Activated CD8-positive, alpha-beta memory T cell treated with anti-CD3 and anti-CD28 coated beads for 24 hours (primary cell): ENCODE measurements around the gene ADRA2B.
"Not testable (repeated sequence)": the region's sequence is repeated elsewhere in the genome, so short reads cannot be mapped to it uniquely, and the experiment has no call there.

Experiments used
- DNase-seq: peaks from one replicate; pipeline ENCODE4 v3.0.0-alpha.2; 2020

ADRA2B gene

GRCh38 chr2:96116424-96116878, at the start of gene ADRA2B:
TSS of gene ADRA2B (minus strand) at chr2:96116571. CDS start at chr2:96116149, 422 bp downstream.
- DNase-seq, result peak; percentile 88

- DNase-seq, result peak; percentile 89
Measured at GRCh38 chr2:96164459-96165184, 48.3 kb upstream of the ADRA2B start.

- DNase-seq, result peak; percentile 95
Measured at GRCh38 chr2:96163768-96164429, 47.5 kb upstream of the ADRA2B start.

DNA sequence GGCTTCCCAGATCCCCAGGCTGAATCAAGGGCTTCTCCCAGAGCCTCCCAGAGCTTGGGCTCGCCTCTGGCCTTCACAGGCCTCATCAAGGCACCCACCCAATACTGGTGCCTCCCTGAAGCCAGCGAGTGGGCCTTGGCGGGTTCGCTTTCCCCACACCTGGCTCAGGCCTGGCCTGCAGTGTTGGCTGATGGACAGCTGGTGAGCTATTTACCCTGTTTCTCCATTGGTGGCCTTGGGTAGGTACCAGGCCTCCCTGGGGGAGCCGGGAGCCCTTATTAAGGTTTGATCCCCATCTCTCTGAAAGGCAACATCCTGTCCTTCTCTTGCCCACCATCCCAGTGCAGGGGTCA, 47.0 kb upstream of the ADRA2B start:
- DNase-seq, result no peak

DNA sequence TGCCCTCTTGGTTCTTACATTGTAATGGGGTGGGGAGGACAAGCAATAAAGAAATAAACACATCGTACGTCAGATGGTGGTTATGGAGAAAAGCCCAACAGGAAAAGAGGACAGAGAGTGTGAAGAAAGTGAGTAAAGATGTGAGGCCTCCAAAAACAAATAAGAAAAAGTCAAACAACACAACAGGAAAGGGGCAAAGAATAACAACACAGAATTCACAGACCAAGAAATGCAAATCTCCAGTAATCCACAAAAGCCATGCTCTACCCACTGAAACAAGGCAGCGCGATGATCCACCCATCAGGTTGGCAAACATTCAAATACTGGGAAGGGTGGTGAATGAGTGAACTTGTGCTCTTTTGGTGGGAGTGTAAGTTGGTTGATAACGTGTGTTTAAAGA, 45.5 kb upstream of the ADRA2B start:
- no peak for DNase-seq

DNA sequence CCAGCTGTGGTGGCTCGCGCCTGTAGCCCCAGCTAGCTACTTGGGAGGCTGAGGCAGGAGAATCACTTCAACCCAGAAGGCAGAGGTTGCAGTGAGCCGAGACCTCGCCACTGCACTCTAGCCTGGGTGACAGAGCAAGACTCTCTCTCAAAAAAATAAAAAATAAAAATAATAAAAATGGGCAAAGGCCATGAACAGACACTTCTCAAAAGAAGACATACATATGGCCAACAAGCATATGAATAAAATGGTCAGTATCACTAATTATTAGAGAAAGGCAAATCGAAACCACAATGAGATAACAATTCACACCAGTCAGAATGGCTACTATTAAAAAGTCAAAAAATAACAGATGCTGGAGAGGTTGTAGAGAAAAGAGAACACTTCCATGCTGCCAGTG, 44.0 kb upstream of the ADRA2B start:
- not testable (repeated sequence) for DNase-seq

- DNase-seq, result peak; percentile 78
Measured at GRCh38 chr2:96159084-96159830, 42.9 kb upstream of the ADRA2B start.

- no peak for DNase-seq
Measured at GRCh38 chr2:96158554-96158940, 42.2 kb upstream of the ADRA2B start.

DNA sequence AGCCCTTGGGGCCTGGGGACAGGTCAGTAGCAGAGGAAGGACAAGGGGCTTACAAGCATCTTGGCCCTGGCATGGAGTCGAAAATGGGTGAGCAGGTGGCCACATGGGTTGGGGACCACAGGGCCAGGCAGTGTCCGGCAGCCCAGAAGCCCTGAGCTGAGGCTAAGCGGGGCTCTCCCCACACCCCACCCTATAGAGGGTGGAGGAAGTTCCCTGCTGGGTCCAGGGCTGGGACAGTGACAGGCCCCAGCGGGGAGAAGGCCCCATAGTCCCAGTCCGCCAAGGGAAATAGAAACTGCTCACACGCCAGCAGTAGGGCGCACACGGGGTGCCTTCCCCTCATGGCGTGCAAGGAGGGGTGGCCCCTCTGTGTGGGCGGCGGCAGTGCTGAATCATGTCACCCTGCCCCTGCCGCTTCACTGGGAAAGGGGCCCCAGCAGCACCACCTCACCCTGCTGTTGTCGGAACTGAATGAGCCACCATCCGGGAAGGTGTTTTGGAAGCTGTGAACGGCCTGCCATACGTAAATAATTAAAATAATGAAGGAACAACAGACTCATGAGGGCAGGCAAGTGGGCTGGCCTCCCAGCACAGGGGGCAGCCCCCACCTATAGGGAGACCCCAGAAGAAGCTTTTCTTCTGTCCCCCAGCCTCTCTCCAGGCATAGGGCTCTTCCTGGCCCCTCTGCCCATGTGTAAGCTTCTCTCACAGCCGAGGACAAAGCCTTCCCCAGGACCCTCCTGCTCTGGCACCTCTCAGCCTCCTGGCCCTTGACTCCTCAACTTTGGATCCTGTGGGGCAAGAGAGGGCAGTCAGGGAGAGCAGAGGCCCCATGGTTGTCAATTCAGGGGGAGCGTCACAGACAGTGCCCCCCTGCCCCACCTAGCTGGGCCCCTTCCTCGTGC, 41.5 kb upstream of the ADRA2B start:
- peak; percentile 97 for DNase-seq

- peak; percentile 78 for DNase-seq
Measured at GRCh38 chr2:96156926-96157648, 40.7 kb upstream of the ADRA2B start.

DNA sequence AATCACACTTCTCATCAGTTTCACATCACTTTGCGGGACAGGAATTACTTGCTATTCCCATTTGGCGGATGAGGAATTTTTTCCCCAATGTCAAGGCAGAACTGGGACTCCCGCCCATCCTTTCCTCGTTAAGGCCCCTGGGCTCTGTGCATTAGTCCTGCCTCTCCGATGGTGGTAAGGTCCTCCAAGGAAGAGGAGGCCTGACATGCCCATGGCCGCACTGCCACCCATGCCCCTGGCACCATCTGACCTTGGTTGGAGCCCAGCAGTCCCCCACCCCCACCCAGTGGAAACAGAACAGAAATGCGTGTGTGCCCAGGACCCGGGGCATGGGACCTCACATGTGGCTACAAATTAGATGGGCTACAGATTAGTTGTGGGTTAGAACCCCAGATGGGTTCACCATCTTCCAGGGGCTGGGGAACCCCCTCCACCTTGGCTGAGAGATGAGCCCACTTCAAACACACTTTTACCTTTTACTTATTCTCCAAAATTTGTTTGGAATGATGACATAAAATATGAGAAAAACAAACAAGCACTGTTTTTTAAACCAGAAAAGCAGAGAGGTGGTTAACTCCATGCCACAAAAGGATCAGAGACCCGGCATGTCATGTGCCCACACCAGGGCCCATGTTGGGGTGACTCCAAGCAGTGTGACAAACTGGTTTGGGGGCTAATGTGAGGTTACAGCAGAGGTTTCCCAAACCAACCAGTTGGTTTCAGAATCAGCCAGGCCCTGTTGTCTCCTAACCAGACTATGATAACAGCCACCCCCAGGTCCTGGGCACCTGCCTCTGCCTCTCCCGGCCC, 39.8 kb upstream of the ADRA2B start:
- peak; percentile 79 for DNase-seq

DNA sequence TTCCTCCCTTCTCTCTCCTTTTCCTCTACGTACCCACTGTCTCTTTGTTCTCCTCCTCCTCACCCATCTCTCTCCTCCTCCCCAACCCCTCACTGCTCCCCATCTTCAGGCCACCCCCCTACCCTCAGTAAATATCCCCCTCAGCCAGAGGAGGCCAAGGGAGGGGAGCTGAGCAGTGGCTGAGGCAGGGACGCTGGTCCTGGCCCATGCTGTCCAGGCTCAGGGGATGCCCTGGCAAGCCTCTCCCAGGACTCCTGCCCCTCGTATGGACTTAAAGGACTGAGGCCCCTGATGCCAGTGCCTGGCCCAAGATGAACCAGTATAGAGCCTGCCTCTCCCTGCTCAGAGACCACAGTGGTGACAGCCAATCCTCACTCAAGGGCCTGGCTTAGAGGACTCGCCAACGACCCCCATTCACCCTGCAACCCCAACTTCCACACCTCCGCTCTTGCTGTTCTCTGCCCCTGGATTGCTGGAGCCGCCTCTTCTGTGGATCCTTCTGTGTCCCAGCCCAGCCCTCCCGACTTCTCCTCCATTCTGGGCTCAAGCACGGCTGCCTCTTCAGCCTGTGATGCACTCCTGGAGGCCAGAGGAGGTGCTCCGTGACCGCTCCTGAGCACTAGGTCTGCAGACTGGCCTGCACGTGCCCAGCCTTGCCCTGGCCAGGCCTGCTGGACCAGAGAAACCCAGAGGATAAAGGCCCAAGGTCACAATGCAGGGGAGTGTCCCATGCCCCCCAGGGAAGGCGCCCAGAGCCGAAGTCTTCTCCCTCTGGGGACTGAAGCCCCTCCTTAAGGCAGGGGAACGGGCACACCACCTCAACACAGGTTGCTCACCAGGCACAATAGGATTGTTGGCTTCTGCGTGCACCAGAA, 38.4 kb upstream of the ADRA2B start:
- no peak for DNase-seq

DNA sequence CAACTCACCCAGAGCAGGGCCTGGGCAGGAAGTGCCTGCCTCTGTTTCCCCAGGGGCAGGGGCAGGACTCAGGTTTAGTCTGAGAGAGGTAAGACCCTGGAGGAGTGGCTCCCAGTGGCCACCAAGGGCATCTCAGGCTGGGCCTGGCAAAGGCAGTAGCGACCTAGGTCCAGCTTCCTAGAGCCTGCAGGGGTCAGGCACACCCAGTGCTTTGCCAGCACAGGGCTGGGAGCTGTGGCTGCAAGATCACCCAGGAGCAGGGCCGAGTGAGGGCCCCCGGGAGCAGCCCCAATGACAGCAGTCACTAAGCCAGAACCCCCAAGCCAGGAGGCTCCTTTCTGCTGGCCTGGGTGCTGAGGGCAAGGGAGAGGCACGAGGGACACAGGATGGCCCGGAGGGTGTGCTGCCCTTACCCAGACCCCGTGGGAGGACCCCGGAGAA, 37.6 kb upstream of the ADRA2B start:
- no peak for DNase-seq

GRCh38 chr2:96153291-96153713, 36.9 kb upstream of the ADRA2B start:
- DNase-seq, result no peak

DNA sequence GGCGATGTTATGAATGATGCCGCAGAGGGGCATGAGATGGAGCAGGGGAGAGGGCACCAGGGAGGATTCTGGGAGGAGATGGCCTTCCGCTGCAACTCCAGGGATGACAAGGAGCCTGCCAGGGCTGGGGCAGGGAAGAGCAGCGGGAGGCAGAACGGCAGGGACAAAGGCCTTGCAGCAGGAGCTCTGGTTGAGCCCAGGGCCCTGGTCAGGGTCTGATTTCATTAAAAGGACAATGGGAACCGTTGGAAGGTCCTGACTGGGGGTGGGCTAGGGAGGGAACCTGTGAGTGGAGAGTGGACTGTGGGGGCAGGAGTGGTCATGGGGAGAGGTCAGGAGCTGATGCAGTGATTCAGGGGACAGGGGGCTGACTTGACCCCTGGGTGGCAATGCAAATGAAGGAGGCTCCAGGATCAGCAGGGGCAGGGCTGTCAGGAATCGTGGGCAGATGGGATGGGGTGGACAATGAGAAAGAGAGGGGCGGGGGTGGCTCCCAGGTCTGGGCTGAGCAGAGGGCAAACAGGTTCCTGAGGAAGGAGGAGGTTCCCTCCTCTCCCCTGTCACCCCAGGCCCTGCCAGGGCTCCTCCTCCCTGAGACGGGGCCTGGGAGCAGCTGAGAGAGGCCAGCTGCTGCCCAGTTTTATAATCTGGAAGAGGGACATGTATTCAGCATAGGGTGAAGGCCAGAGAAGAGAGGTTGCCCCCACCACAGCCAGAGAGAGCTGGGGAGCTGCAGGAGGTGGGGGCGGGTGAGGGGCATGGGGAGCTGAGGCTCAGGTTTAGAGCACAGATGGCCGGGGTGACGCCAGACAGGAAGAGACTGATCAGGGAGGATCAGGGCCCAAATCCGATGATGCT, 36.2 kb upstream of the ADRA2B start:
- DNase-seq, result no peak

DNA sequence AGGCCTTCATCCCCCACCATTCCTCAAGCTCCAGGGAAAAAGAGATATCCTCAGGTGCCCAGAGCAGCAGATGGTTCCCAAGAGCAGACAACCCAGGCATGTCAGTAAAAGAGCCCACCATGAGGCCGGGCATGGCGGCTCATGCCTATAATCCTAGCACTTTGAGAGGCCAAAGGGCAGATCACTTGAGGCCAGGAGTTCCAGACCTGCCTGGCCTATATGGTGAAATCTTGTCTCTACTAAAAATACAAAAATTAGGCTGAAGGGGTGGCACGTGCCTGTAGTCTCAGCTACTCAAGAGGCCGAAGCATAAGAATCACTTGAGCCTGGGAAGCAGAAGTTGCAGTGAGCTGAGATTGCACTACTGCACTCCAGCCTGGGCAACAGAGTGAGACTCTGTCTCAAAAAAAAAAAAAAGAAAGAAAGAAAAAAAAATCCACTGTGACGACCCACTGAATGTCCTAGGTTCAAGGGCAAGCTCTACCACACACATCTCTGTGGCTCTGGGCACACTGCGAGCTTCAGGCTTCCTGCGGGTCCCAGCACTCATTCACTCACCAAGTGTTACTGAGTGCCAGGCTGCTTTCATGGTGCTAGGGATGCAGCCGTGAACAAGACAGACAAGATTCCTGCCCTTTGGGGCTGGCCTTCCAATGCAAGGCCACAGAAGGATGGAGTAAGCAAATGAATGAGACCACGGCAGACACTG, 35.4 kb upstream of the ADRA2B start:
- DNase-seq, result no peak

- DNase-seq, result no peak
Measured at GRCh38 chr2:96150791-96151594, 34.6 kb upstream of the ADRA2B start.
